HCT116 (cell line): Measurements from ENCODE around the gene IFI35. TPM values are rescaled to one million over a fixed set of nuclear protein-coding genes. Genes with fewer than 3 reads are reported as not detected.

Experiments
- ATAC-seq: fragments of 200-7000 bp; cut with Tn5 transposase; 2 replicates; pipeline ENCODE4 v1.9.1; 2020; ENCODE audit warnings: mild to moderate bottlenecking, moderate library complexity
- Bru-seq: library from RNA; stranded (reverse); fragments of 400-500 nt; gene quantifications from one replicate; lab custom pipeline; 2021; lab: Mats Ljungman, UMichigan
- BruChase-seq, 2 experiments: library from RNA; stranded (reverse); fragments of 400-500 nt; gene quantifications; one replicate each; lab custom pipeline; 2021; lab: Mats Ljungman, UMichigan
- BruUV-seq: library from RNA; stranded (reverse); fragments of 400-500 nt; replicated peaks from 2 replicates; lab custom pipeline; 2021; lab: Mats Ljungman, UMichigan
- CTCF ChIA-PET: fragments of 300-600 bp; sonication (Branson Sonifier 250); formaldehyde crosslinking; loops from one replicate; lab custom pipeline; 2021; ENCODE audit warnings: antibody characterized with exemption; lab: Charles Lee
- POLR2A ChIA-PET: fragments of 300-600, 350-600 bp; sonication (Branson Sonifier 250); formaldehyde crosslinking; loops from one replicate; lab custom pipeline; 2021; ENCODE audit warnings: antibody characterized with exemption; lab: Charles Lee
- RAD21 ChIA-PET, 2 experiments: fragments of 300-600 bp; sonication (Branson Sonifier 250); formaldehyde crosslinking; loops; one replicate each; lab custom pipeline; 2023; ENCODE audit warnings: low total read pairs in 2 of 2; ENCODE audit not compliant: uncharacterized antibody in 2 of 2, unreplicated experiment in 2 of 2, low non-redundant PET in 1 of 2; lab: Charles Lee
- DNase-seq: peaks from one replicate; pipeline ENCODE4 v3.0.0-alpha.2; 2010; ENCODE audit warnings: low read depth, low spot score
- H2AFZ ChIP-seq: fragments of 200-600 bp; shearing (Covaris generic), sonication (generic); 2 replicates; pipeline ENCODE4 v1.6.1; 2017; ENCODE audit warnings: low read depth, mixed run types, mixed read lengths, antibody characterized with exemption, low read length; ENCODE audit not compliant: poor library complexity, severe bottlenecking
- H3K27ac ChIP-seq: 2 replicates; pipeline ENCODE4 v1.5.1; 2012; ENCODE audit warnings: low read depth, low read length
- H3K27me3 ChIP-seq: fragments of 200-600 bp; sonication (generic); 2 replicates; pipeline ENCODE4 v1.6.1; 2016; ENCODE audit warnings: mixed run types, low read length, mixed read lengths; ENCODE audit not compliant: insufficient read depth
- H3K36me3 ChIP-seq, 2 experiments: fragments of 200-500 bp in 1 of 2; fragments of 200-600 bp in 1 of 2; sonication (Bioruptor generic) in 1 of 2; sonication (generic) in 1 of 2; 2 replicates each; pipeline versions ENCODE4 v1.5.1 to v1.6.1; 2014 to 2016; ENCODE audit warnings: low read length in 2 of 2, inconsistent platforms in 1 of 2, mixed read lengths in 1 of 2, mixed run types in 1 of 2; ENCODE audit not compliant: insufficient read depth in 2 of 2, control insufficient read depth in 1 of 2
- H3K4me1 ChIP-seq, 2 experiments: fragments of 200-600 bp in 1 of 2; sonication (generic) in 1 of 2; 2 replicates each; pipeline versions ENCODE4 v1.5.1 to v1.6.1; 2012 to 2017; ENCODE audit warnings: low read length in 2 of 2, inconsistent platforms in 1 of 2, mild to moderate bottlenecking in 1 of 2, mixed read lengths in 1 of 2, mixed run types in 1 of 2, moderate library complexity in 1 of 2; ENCODE audit not compliant: insufficient read depth in 2 of 2, control insufficient read depth in 1 of 2
- H3K4me2 ChIP-seq: fragments of 200-600 bp; sonication (generic); 2 replicates; pipeline ENCODE4 v1.6.1; 2017; ENCODE audit warnings: mixed run types, low read length, mixed read lengths
- H3K4me3 ChIP-seq, 2 experiments: fragments of 200-600 bp in 1 of 2; sonication (generic) in 1 of 2; replicated peaks in 1 of 2; 2 replicates each; pipeline ENCODE4 v1.5.1; 2011 to 2016; ENCODE audit warnings: low read length in 2 of 2, control low read depth in 1 of 2, low read depth in 1 of 2, mild to moderate bottlenecking in 1 of 2, mixed read lengths in 1 of 2, mixed run types in 1 of 2
- H3K79me2 ChIP-seq: fragments of 200-600 bp; sonication (generic); 2 replicates; pipeline ENCODE4 v1.6.1; 2017; ENCODE audit warnings: mild to moderate bottlenecking, mixed run types, low read length, moderate library complexity, mixed read lengths; ENCODE audit not compliant: insufficient read depth
- H3K9ac ChIP-seq: fragments of 200-600 bp; sonication (generic); 2 replicates; pipeline ENCODE4 v1.6.1; 2016; ENCODE audit warnings: low read length, mixed read lengths
- H3K9me2 ChIP-seq: fragments of 200-600 bp; sonication (generic), shearing (Covaris generic); 2 replicates; pipeline ENCODE4 v1.6.1; 2017; ENCODE audit warnings: mixed run types, mild to moderate bottlenecking, moderate library complexity; ENCODE audit not compliant: insufficient read depth
- H3K9me3 ChIP-seq, 2 experiments: fragments of 200-500 bp in 1 of 2; fragments of 200-600 bp in 1 of 2; sonication (Bioruptor generic) in 1 of 2; sonication (generic) in 1 of 2; 2 replicates each; pipeline ENCODE4 v1.6.1; 2014 to 2017; ENCODE audit warnings: low read length in 2 of 2, mixed read lengths in 2 of 2, inconsistent platforms in 1 of 2, low read depth in 1 of 2, mild to moderate bottlenecking in 1 of 2, mixed run types in 1 of 2, moderate library complexity in 1 of 2; ENCODE audit not compliant: control insufficient read depth in 1 of 2, insufficient read depth in 1 of 2
- H4K20me1 ChIP-seq: fragments of 200-600 bp; sonication (generic), shearing (Covaris generic); 2 replicates; pipeline ENCODE4 v1.6.1; 2017; ENCODE audit warnings: mixed run types, mild to moderate bottlenecking, moderate library complexity; ENCODE audit not compliant: insufficient read depth
- CEBPB ChIP-seq: IDR thresholded peaks from 2 replicates; pipeline ENCODE4 v1.6.1; 2012; ENCODE audit warnings: low read depth
- CTCF ChIP-seq, 3 experiments: fragments of 200-600 bp in 1 of 3; sonication (generic) in 1 of 3; IDR thresholded peaks in 2 of 3; conservative IDR thresholded peaks in 1 of 3; 2 replicates each; pipeline ENCODE4 v1.5.1; 2012 to 2017; ENCODE audit warnings: low read depth in 2 of 3, low read length in 2 of 3, antibody characterized with exemption in 1 of 3, borderline replicate concordance in 1 of 3, control low read depth in 1 of 3, mild to moderate bottlenecking in 1 of 3, mixed read lengths in 1 of 3, mixed run types in 1 of 3, moderate library complexity in 1 of 3; ENCODE audit not compliant: insufficient read depth in 1 of 3
- ELF1 ChIP-seq: IDR thresholded peaks from 2 replicates; pipeline ENCODE4 v1.6.1; 2012; ENCODE audit warnings: low read depth, borderline replicate concordance
- EZH2 ChIP-seq: fragments of 200-600 bp; sonication (generic); IDR thresholded peaks from 2 replicates; pipeline ENCODE4 v1.6.1; 2017; ENCODE audit warnings: antibody characterized with exemption, mixed run types
- EZH2phosphoT487 ChIP-seq: fragments of 200-600 bp; IDR thresholded peaks from 2 replicates; pipeline ENCODE4 v1.6.1; 2018; ENCODE audit warnings: antibody characterized with exemption, borderline replicate concordance
- FOSL1 ChIP-seq: IDR thresholded peaks from 2 replicates; pipeline ENCODE4 v1.6.1; 2012; ENCODE audit warnings: low read depth
- MAX ChIP-seq: IDR thresholded peaks from 2 replicates; pipeline ENCODE4 v1.6.1; 2012
- POLR2A ChIP-seq: IDR thresholded peaks from 2 replicates; pipeline ENCODE4 v1.7.0; 2011; ENCODE audit warnings: borderline replicate concordance; ENCODE audit not compliant: insufficient read depth, insufficient read length; ENCODE audit errors: extremely low read depth
- POLR2AphosphoS5 ChIP-seq: IDR thresholded peaks from 2 replicates; pipeline ENCODE4 v1.6.1; 2011; ENCODE audit warnings: mild to moderate bottlenecking, low read depth, low read length, moderate library complexity
- RAD21 ChIP-seq: IDR thresholded peaks from 2 replicates; pipeline ENCODE4 v1.6.1; 2012; ENCODE audit warnings: low read depth, mild to moderate bottlenecking
- REST ChIP-seq: IDR thresholded peaks from 2 replicates; pipeline ENCODE4 v1.6.1; 2012; ENCODE audit warnings: low read depth
- SIN3A ChIP-seq: IDR thresholded peaks from 2 replicates; pipeline ENCODE4 v1.6.1; 2012; ENCODE audit warnings: low read depth
- SP1 ChIP-seq: IDR thresholded peaks from 2 replicates; pipeline ENCODE4 v1.6.1; 2012; ENCODE audit warnings: low read depth
- SRF ChIP-seq: IDR thresholded peaks from 2 replicates; pipeline ENCODE4 v1.6.1; 2012; ENCODE audit warnings: low read depth
- ZBTB33 ChIP-seq: IDR thresholded peaks from 2 replicates; pipeline ENCODE4 v1.6.1; 2011; ENCODE audit warnings: mild to moderate bottlenecking, low read length, moderate library complexity; ENCODE audit not compliant: insufficient replicate concordance; ENCODE audit errors: extremely low read depth
- ZFX ChIP-seq: fragments of 450-650 bp; IDR thresholded peaks from 2 replicates; pipeline ENCODE4 v1.6.1; 2017
- intact Hi-C: fragments of 100-400 bp; cut with micrococcal nuclease; formaldehyde crosslinking; loops from 2 replicates; pipeline ENCODE4 v1.10.0; 2022
- long read RNA-seq: library from polyadenylated mRNA; unstranded; transcript quantifications from one replicate; pipeline ENCODE4 v2.0.0, GENCODE V29; 2021; ENCODE audit not compliant: unreplicated experiment
- polyA plus RNA-seq: library from polyadenylated mRNA; unstranded; fragments of >200 nt; gene quantifications from 2 replicates; pipeline ENCODE4 v1.2.1, GENCODE V29; 2012; ENCODE audit warnings: missing spikeins
- total RNA-seq: library from RNA; stranded (reverse); gene quantifications from one replicate; pipeline ENCODE4 v1.2.1, GENCODE V29; 2021; ENCODE audit not compliant: unreplicated experiment

The IFI35 gene
- total RNA-seq: 14.8 TPM
- 22.9 and 23.5 TPM in 2 replicates for polyA plus RNA-seq
- Bru-seq, nascent RNA: percentile 54 among the genes with signal in this experiment
- percentile 51 among the genes with signal in this experiment for BruChase-seq, experiment 1, labeled RNA remaining after a 6-hour chase
- BruChase-seq, experiment 2, labeled RNA remaining after a 2-hour chase: percentile 45 among the genes with signal in this experiment
- long read RNA-seq, transcript IFI35-204 (7 exons, 1,232 nt): major isoform, 6 of 20 reads
- long read RNA-seq, partial matches to known transcripts: 7 of 20 reads
- long read RNA-seq, other reads (novel, unspliced or antisense): 4 of 20 reads

GRCh38 chr17:43006639-43007551 lies at the start of gene IFI35:
Gene IFI35 (plus strand): TSS chr17:43006784. CDS start chr17:43006948, 164 bp downstream.
- BruUV-seq: TSS peak; percentile 33
- Histone ChIP-seq H4K20me1 (no peaks in the 10 kb centered on the region), H3K4me1 (peaks cover 13 to 75% of the 10 kb centered on the region in 2 experiments; a peak in 3 of 4 replicates), H3K4me3 (peak within 1 kb of the TSS; percentile 48 to 57), H3K9me2 (no peaks in the 10 kb centered on the region), H3K27ac (peak within 1 kb of the TSS; percentile 84), H2AFZ (no peak within 1 kb of the TSS), H3K9ac (peak within 1 kb of the TSS; percentile 70), H3K9me3 (no peaks in the 10 kb centered on the region), H3K27me3 (no peaks in the 10 kb centered on the region), H3K4me2 (peak within 1 kb of the TSS; percentile 77), H3K36me3 (peaks cover 3 to 7% of the 10 kb centered on the region in 2 experiments; a peak in 1 of 4 replicates), H3K79me2 (peaks cover 5% of the 10 kb centered on the region)
- DNase-seq (peak; percentile 42), ATAC-seq (peak; percentile 69)
- RAD21 ChIA-PET: no interaction called here
- CTCF ChIA-PET: interaction anchor here (0.8 to 1.0 kb wide), 2 partner anchors 9 to 477 kb away, joined by 3 to 4 read pairs; partner anchors contain the start of genes DHX8 and RPL27
- intact Hi-C loops: no loop called here
- POLR2A ChIA-PET: interaction anchor here (0.7 to 4.0 kb wide), 7 partner anchors 9 to 309 kb away, joined by 3 to 38 read pairs (median 3); partner anchors contain the start of genes BECN1, NBR1, RPL27 and VAT1
- peak in 2 of 3 experiments; percentile 3 to 28; a peak in 2 of 6 replicates for TF ChIP-seq CTCF (IDR thresholded peaks at IDR 0.05 in 2 of 3, conservative IDR thresholded peaks at IDR 0.05 in 1 of 3; ENCODE audit: borderline replicate concordance in 1 of 3, insufficient read depth in 1 of 3, low read depth in 2 of 3, low read length in 2 of 3)
- no peak for TF ChIP-seq EZH2phosphoT487
- TF ChIP-seq RAD21: peak; percentile 71
- no peak for TF ChIP-seq FOSL1
- TF ChIP-seq ZFX: no peak
- TF ChIP-seq POLR2AphosphoS5: peak; percentile 86
- no peak for TF ChIP-seq POLR2A
- no peak for TF ChIP-seq SRF
- TF ChIP-seq ELF1: no peak; the same call in 1 of the 2 replicates
- no peak for TF ChIP-seq SP1
- no peak for TF ChIP-seq CEBPB
- TF ChIP-seq SIN3A: no peak
- TF ChIP-seq MAX: peak; percentile 69
- peak; percentile 17 for TF ChIP-seq ZBTB33
- TF ChIP-seq REST: no peak
- TF ChIP-seq EZH2: no peak
